GM21619 (cell line): ENCODE results near the gene GJB3.

Experiments used
- ATAC-seq: cut with Tn5 transposase; IDR thresholded peaks from one replicate; pipeline ENCODE4 v1.9.1; 2021; ENCODE audit not compliant: unreplicated experiment

GJB3 gene

GRCh38 chr1:34822202-34822601 lies 41.2 kb downstream of the GJB3 start:
- no peak for ATAC-seq

- no peak for ATAC-seq
These were observed 43.9 kb downstream of the GJB3 start for GRCh38 chr1:34824817-34825454.

GRCh38 chr1:34825455-34826091 lies 44.6 kb downstream of the GJB3 start:
- no peak for ATAC-seq

GRCh38 chr1:34827341-34827941 lies 46.4 kb downstream of the GJB3 start:
- ATAC-seq: no peak

GRCh38 chr1:34828611-34829010 lies 47.6 kb downstream of the GJB3 start:
- no peak for ATAC-seq

- no peak for ATAC-seq
These were observed 48.2 kb downstream of the GJB3 start for GRCh38 chr1:34829250-34829649.

- ATAC-seq: no peak
These were observed 50.8 kb downstream of the GJB3 start for GRCh38 chr1:34831721-34832246.

GRCh38 chr1:34833711-34834110 lies 52.7 kb downstream of the GJB3 start:
- no peak for ATAC-seq
